OCI-LY7 (cell line): Measurements from ENCODE around the gene DVL1.

Experiments used
- EZH2phosphoT487 ChIP-seq: fragments of 200-600 bp; sonication (generic); IDR thresholded peaks from 2 replicates; pipeline ENCODE4 v1.6.1; 2018; ENCODE audit warnings: low read depth, borderline replicate concordance, mild to moderate bottlenecking, mixed run types, antibody characterized with exemption, low read length, moderate library complexity, mixed read lengths
- TF ChIP-seq, protein P1 (sequence below): fragments of 200-600 bp; sonication (generic); conservative IDR thresholded peaks from 2 replicates; pipeline ENCODE4 v1.5.1; 2014; ENCODE audit warnings: mild to moderate bottlenecking, antibody characterized with exemption, low read length, moderate library complexity, mixed read lengths

DNA sequence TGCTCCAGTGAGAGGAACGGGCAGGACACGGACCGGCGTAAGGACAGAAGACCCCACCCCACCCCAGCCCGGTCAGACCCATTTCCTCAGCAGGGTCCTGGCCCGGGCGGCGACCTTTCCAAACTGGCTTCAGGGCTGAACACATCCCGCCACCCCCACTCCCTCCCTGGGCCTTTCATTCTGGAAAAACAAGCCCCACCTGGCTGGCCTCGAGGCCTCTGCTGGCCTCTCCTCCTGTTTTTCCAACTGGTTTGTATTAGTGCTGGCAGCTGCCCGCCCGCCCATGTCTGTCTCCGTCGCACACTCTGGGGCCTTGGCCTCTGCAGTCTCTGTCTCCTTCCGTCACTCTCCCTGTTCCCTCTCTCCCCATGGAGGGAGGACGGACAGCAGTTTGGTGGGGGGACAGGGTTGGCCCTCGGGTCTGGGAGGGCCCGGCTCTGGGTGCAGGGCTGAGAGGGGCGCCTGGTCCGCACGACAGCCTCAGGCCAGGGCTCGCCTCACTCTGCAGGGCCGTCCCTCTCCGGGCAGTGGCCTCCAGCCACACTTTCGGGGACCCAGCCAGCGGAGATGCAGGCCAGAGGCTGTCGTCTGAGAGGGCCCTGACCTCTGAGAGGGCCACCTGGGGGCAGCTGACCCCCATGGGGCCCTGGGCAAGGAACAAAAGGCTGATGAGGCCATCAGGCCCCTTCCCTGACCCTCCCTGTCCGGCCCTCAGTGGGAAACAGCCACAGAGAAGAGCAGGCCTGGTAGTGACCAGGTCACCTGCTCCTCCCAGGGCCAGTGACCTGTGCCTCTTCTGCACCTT, 10.6 kb upstream of the DVL1 start:
- no peak for TF ChIP-seq EZH2phosphoT487
- TF ChIP-seq, protein P1, sequence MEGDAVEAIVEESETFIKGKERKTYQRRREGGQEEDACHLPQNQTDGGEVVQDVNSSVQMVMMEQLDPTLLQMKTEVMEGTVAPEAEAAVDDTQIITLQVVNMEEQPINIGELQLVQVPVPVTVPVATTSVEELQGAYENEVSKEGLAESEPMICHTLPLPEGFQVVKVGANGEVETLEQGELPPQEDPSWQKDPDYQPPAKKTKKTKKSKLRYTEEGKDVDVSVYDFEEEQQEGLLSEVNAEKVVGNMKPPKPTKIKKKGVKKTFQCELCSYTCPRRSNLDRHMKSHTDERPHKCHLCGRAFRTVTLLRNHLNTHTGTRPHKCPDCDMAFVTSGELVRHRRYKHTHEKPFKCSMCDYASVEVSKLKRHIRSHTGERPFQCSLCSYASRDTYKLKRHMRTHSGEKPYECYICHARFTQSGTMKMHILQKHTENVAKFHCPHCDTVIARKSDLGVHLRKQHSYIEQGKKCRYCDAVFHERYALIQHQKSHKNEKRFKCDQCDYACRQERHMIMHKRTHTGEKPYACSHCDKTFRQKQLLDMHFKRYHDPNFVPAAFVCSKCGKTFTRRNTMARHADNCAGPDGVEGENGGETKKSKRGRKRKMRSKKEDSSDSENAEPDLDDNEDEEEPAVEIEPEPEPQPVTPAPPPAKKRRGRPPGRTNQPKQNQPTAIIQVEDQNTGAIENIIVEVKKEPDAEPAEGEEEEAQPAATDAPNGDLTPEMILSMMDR: no peak
